HTR-8/SVneo (cell line): ENCODE data around the gene CTNNA3.

Experiments used
- DNase-seq: peaks from one replicate; pipeline ENCODE4 v3.0.0; 2011; ENCODE audit warnings: low spot score, mixed read lengths; ENCODE audit not compliant: insufficient read length
- FAIRE-seq: peaks from 2 replicates; lab custom pipeline; 2011; peaks lifted over from hg19 to GRCh38; lab: Jason Lieb, UNC

CTNNA3 gene

GRCh38 chr10:66982792-66983474, 713.1 kb downstream of the CTNNA3 start:
- no peak for FAIRE-seq
- no peak for DNase-seq

- FAIRE-seq (no peak), DNase-seq (no peak)
These were observed 714.0 kb downstream of the CTNNA3 start for GRCh38 chr10:66982053-66982420.

- DNase-seq (no peak), FAIRE-seq (no peak)
These were observed 714.5 kb downstream of the CTNNA3 start for GRCh38 chr10:66981361-66982052.

- DNase-seq (no peak), FAIRE-seq (no peak)
These were observed 715.7 kb downstream of the CTNNA3 start for GRCh38 chr10:66980246-66980815.

GRCh38 chr10:66964946-66965345, 731.0 kb downstream of the CTNNA3 start:
- FAIRE-seq (no peak), DNase-seq (no peak)

- FAIRE-seq (no peak), DNase-seq (no peak)
These were observed 737.5 kb downstream of the CTNNA3 start for GRCh38 chr10:66958466-66958865.

GRCh38 chr10:66951896-66952295, 744.1 kb downstream of the CTNNA3 start:
- FAIRE-seq (no peak), DNase-seq (no peak)

GRCh38 chr10:66943590-66943989, 752.4 kb downstream of the CTNNA3 start:
- FAIRE-seq (no peak), DNase-seq (no peak)

- FAIRE-seq (no peak), DNase-seq (no peak)
These were observed 753.6 kb downstream of the CTNNA3 start for GRCh38 chr10:66942407-66942806.

- no peak for DNase-seq
- no peak for FAIRE-seq
These were observed 754.5 kb downstream of the CTNNA3 start for GRCh38 chr10:66941491-66941890.

GRCh38 chr10:66940965-66941364, 755.0 kb downstream of the CTNNA3 start:
- DNase-seq (no peak), FAIRE-seq (no peak)

GRCh38 chr10:66934711-66935110, 761.3 kb downstream of the CTNNA3 start:
- no peak for FAIRE-seq
- DNase-seq = no peak

- no peak for DNase-seq
- no peak for FAIRE-seq
These were observed 764.0 kb downstream of the CTNNA3 start for GRCh38 chr10:66931949-66932343.

- DNase-seq = peak; percentile 13
- FAIRE-seq = peak; percentile 4
These were observed 764.6 kb downstream of the CTNNA3 start for GRCh38 chr10:66931340-66931948.

- FAIRE-seq (no peak), DNase-seq (no peak)
These were observed 766.6 kb downstream of the CTNNA3 start for GRCh38 chr10:66929375-66929774.

- FAIRE-seq = no peak
- DNase-seq = no peak
These were observed 767.2 kb downstream of the CTNNA3 start for GRCh38 chr10:66928776-66929175.

GRCh38 chr10:66927971-66928770, 767.8 kb downstream of the CTNNA3 start:
- DNase-seq (peak; percentile 35), FAIRE-seq (no peak)

GRCh38 chr10:66927251-66927935, 768.6 kb downstream of the CTNNA3 start:
- DNase-seq (no peak), FAIRE-seq (no peak)

GRCh38 chr10:66926841-66927240, 769.2 kb downstream of the CTNNA3 start:
- FAIRE-seq (no peak), DNase-seq (no peak)
